DOHH2 (cell line): ENCODE measurements around the gene GLRA3.

Experiments used
- H3F3A ChIP-seq: fragments of 200-600 bp; sonication (generic), shearing (Covaris generic); 2 replicates; pipeline ENCODE4 v1.6.0; 2016; ENCODE audit warnings: antibody characterized with exemption, mild to moderate bottlenecking; ENCODE audit not compliant: control insufficient read depth, insufficient read depth
- H3K27ac ChIP-seq: fragments of 200-600 bp; sonication (generic); 2 replicates; pipeline ENCODE4 v1.5.1; 2014; ENCODE audit warnings: low read depth, mild to moderate bottlenecking, low read length, moderate library complexity
- H3K27me3 ChIP-seq: fragments of 200-600 bp; sonication (generic); 2 replicates; pipeline ENCODE4 v1.6.1; 2014; ENCODE audit warnings: mild to moderate bottlenecking, low read length, mixed read lengths; ENCODE audit not compliant: control insufficient read depth
- H3K36me3 ChIP-seq: fragments of 200-600 bp; sonication (generic); 2 replicates; pipeline ENCODE4 v1.6.1; 2014; ENCODE audit warnings: mild to moderate bottlenecking, low read length, moderate library complexity, mixed read lengths; ENCODE audit not compliant: control insufficient read depth
- H3K4me1 ChIP-seq: fragments of 200-600 bp; sonication (generic); 2 replicates; pipeline ENCODE4 v1.6.1; 2014; ENCODE audit warnings: mild to moderate bottlenecking, low read length, mixed read lengths; ENCODE audit not compliant: control insufficient read depth
- H3K4me2 ChIP-seq: fragments of 200-600 bp; sonication (generic); 2 replicates; pipeline ENCODE4 v1.6.0; 2014; ENCODE audit warnings: mild to moderate bottlenecking, low read length, moderate library complexity
- H3K4me3 ChIP-seq: fragments of 200-600 bp; sonication (generic); 2 replicates; pipeline ENCODE4 v1.5.1; 2014; ENCODE audit warnings: mild to moderate bottlenecking, low read length, mixed read lengths
- H3K79me2 ChIP-seq: fragments of 200-600 bp; sonication (generic); 2 replicates; pipeline ENCODE4 v1.6.1; 2014; ENCODE audit warnings: mild to moderate bottlenecking, low read length, mixed read lengths; ENCODE audit not compliant: control insufficient read depth
- H3K9me2 ChIP-seq: fragments of 200-600 bp; sonication (generic); replicated peaks from 2 replicates; pipeline ENCODE4 v1.6.1; 2014; ENCODE audit warnings: mild to moderate bottlenecking, low read length, mixed read lengths; ENCODE audit not compliant: control insufficient read depth
- H3K9me3 ChIP-seq: fragments of 200-600 bp; sonication (generic); 2 replicates; pipeline ENCODE4 v1.6.1; 2014; ENCODE audit warnings: antibody characterized with exemption, low read length, mixed read lengths; ENCODE audit not compliant: control insufficient read depth, insufficient read depth
- H4K20me1 ChIP-seq: fragments of 200-600 bp; sonication (generic); 2 replicates; pipeline ENCODE4 v1.6.0; 2014; ENCODE audit warnings: low read depth, mild to moderate bottlenecking, antibody characterized with exemption, low read length, moderate library complexity; ENCODE audit not compliant: control insufficient read depth, insufficient read depth
- EZH2phosphoT487 ChIP-seq: fragments of 200-600 bp; sonication (generic); IDR thresholded peaks from 2 replicates; pipeline ENCODE4 v1.6.1; 2017; ENCODE audit warnings: borderline replicate concordance, mild to moderate bottlenecking, antibody characterized with exemption, low read length, moderate library complexity, mixed read lengths
- TF ChIP-seq, protein P1 (sequence below): fragments of 200-600 bp; sonication (generic); IDR thresholded peaks from one replicate; pipeline ENCODE4 v1.5.1; 2014; ENCODE audit warnings: antibody characterized with exemption, mild to moderate bottlenecking, low read depth, low read length; ENCODE audit not compliant: poor library complexity, severe bottlenecking

Gene GLRA3

DNA sequence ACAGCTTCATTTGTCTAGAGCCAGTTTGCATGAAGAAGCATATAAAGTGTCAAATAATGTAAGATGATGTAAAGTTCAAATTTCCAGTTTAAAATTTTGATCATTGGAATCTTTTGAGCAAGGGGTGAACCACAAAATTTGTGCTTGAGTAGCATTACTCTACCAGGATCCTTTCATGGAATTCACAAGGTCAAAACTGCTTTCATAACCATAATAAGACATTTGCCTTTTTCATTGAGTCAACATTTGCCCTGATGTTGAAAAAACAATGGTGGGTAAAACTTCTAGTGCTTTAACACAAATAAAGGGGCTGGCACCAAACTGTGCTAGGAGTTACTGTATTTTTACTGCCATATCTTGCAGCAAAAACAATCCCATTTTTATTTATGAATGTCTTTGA is 142.2 kb downstream of the GLRA3 start:
- no peaks in the 10 kb centered on the region for H3K79me2 ChIP-seq
- H3K9me2 ChIP-seq: no peaks in the 10 kb centered on the region
- no peaks in the 10 kb centered on the region for H4K20me1 ChIP-seq
- no peak overlapping the region for H3K27ac ChIP-seq
- H3K9me3 ChIP-seq: peaks cover 5% of the 10 kb centered on the region; the same call in 1 of the 2 replicates
- H3K27me3 ChIP-seq: no peaks in the 10 kb centered on the region
- no peaks in the 10 kb centered on the region for H3F3A ChIP-seq
- H3K36me3 ChIP-seq: no peaks in the 10 kb centered on the region
- no peak overlapping the region for H3K4me3 ChIP-seq
- TF ChIP-seq, protein P1, sequence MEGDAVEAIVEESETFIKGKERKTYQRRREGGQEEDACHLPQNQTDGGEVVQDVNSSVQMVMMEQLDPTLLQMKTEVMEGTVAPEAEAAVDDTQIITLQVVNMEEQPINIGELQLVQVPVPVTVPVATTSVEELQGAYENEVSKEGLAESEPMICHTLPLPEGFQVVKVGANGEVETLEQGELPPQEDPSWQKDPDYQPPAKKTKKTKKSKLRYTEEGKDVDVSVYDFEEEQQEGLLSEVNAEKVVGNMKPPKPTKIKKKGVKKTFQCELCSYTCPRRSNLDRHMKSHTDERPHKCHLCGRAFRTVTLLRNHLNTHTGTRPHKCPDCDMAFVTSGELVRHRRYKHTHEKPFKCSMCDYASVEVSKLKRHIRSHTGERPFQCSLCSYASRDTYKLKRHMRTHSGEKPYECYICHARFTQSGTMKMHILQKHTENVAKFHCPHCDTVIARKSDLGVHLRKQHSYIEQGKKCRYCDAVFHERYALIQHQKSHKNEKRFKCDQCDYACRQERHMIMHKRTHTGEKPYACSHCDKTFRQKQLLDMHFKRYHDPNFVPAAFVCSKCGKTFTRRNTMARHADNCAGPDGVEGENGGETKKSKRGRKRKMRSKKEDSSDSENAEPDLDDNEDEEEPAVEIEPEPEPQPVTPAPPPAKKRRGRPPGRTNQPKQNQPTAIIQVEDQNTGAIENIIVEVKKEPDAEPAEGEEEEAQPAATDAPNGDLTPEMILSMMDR: no peak
- no peak for TF ChIP-seq EZH2phosphoT487
- no peak overlapping the region for H3K4me2 ChIP-seq
- H3K4me1 ChIP-seq: no peaks in the 10 kb centered on the region

DNA sequence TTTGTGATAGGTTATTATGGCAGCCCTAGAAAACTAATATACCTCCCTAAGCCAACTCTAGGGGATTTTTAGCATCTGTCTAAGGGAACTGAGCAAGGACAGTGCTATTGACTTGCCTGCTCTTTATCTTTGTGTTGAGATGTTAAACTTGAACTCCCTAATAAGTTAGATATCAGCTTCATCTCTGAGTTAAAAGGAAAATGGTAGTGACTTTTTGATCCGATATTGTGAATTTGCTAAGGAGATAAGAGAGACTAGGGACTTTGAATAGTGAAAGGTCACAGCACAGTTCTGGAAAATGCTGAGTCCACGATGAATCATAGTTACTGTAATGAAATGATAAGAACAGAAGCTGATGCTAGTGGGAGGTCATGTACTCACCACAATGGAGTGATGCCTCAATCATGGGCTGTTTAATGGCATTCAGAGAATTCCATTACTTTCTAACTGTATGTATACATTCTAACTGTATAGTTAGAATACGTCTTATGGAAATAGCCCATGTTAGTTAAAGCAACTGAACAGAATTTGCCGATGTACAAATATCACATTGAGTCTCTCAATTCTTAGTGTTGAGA is 147.2 kb downstream of the GLRA3 start:
- Histone ChIP-seq H3K4me2 (no peak overlapping the region), H3K27ac (no peak overlapping the region)
- TF ChIP-seq EZH2phosphoT487: no peak
- TF ChIP-seq, protein P1: no peak

DNA sequence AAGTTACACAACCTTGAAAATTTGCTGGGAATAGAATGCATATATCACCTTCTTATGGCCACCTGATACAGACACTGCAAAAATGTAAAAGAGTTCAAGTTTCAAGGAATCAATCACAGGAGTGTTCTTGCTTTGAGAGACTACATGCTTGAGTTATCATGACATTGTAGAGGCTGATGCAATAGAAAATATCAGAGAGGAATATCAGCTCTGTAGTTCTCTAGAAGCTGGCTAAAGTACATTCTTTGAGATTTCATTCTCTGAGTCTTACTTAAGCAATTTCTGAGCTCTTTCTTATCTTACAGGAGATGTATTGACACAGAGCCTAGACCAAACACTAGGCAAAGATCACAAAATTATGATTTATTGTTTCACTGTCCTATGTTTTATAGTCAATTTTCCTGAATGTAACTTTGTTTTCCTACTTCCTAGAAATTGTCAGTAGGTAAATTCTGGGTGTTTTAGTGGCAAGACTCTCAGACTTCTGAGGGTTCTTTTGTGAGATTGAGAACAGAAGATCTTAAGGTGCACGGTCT is 154.7 kb downstream of the GLRA3 start:
- Histone ChIP-seq H3K36me3 (no peaks in the 10 kb centered on the region), H4K20me1 (no peaks in the 10 kb centered on the region), H3K27me3 (no peaks in the 10 kb centered on the region), H3K9me3 (no peaks in the 10 kb centered on the region), H3K4me2 (no peak overlapping the region), H3K27ac (no peak overlapping the region), H3K79me2 (no peaks in the 10 kb centered on the region), H3K9me2 (no peaks in the 10 kb centered on the region), H3K4me3 (no peak overlapping the region), H3F3A (no peaks in the 10 kb centered on the region), H3K4me1 (no peaks in the 10 kb centered on the region)
- TF ChIP-seq, protein P1: no peak
- no peak for TF ChIP-seq EZH2phosphoT487

More for the DNA sequence above, 147.2 kb downstream of the GLRA3 start:
- H3K4me1 ChIP-seq: no peaks in the 10 kb centered on the region
- H3K27me3 ChIP-seq: no peaks in the 10 kb centered on the region
- no peaks in the 10 kb centered on the region for H4K20me1 ChIP-seq
- H3K4me3 ChIP-seq: no peak overlapping the region
- H3K79me2 ChIP-seq: no peaks in the 10 kb centered on the region
- H3F3A ChIP-seq: no peaks in the 10 kb centered on the region
- H3K9me3 ChIP-seq: no peaks in the 10 kb centered on the region
- no peaks in the 10 kb centered on the region for H3K36me3 ChIP-seq
- no peaks in the 10 kb centered on the region for H3K9me2 ChIP-seq
